ENCODE measurements around the gene FIGNL2. TPM values are rescaled to one million over a fixed set of nuclear protein-coding genes. Genes with fewer than 3 reads are reported as not detected.

FIGNL2 gene
- total and polyA plus RNA-seq, 2 experiments from 2014 or later: 1.1 to 5.2 TPM

GRCh38 chr12:51784688-51785087, 63.8 kb downstream of the FIGNL2 start:
- no peaks in the 10 kb centered on the region for H3K4me1 Mint-ChIP-seq
- Histone ChIP-seq H3K4me1 (ENCODE audit: insufficient read depth) (no peaks in the 10 kb centered on the region), H3K79me2 (replicated peaks; ENCODE audit: insufficient read depth) (no peaks in the 10 kb centered on the region), H3K27me3 (ENCODE audit: insufficient read depth) (no peaks in the 10 kb centered on the region), H3K9me2 (ENCODE audit: insufficient read depth) (no peaks in the 10 kb centered on the region), H3K4me3 (no peak overlapping the region), H3K36me3 (ENCODE audit: insufficient read depth) (no peaks in the 10 kb centered on the region), H3F3A (replicated peaks; ENCODE audit: low read depth) (no peaks in the 10 kb centered on the region; the same call in 1 of the 2 replicates), H3K4me2 (no peak overlapping the region), H4K20me1 (replicated peaks; ENCODE audit: insufficient read depth) (no peaks in the 10 kb centered on the region; the same call in none of the 2 replicates), H3K27ac (ENCODE audit: low read depth) (no peak overlapping the region), H2AFZ (no peak overlapping the region)
- no peak overlapping the region for H3K27ac Mint-ChIP-seq
- no peak overlapping the region for H3K4me3 Mint-ChIP-seq
- ATAC-seq: no peak
- H3K36me3 Mint-ChIP-seq (ENCODE audit: low read depth): no peaks in the 10 kb centered on the region
- no peak for TF ChIP-seq REST (IDR thresholded peaks at IDR 0.05; ENCODE audit: unreplicated experiment)
- TF ChIP-seq NANOG (IDR thresholded peaks at IDR 0.05; ENCODE audit: borderline replicate concordance): no peak
- no peak for TF ChIP-seq ZNF331 (CRISPR knock-in tag; IDR thresholded peaks at IDR 0.05; ENCODE audit: low read depth)
- no peak for TF ChIP-seq JUNB (IDR thresholded peaks at IDR 0.05; ENCODE audit: unreplicated experiment)
- TF ChIP-seq POLR2AphosphoS5 (IDR thresholded peaks at IDR 0.05; ENCODE audit: low read depth): no peak
- TF ChIP-seq CREB1 (CRISPR knock-in tag; IDR thresholded peaks at IDR 0.05; ENCODE audit: low read depth): no peak
- TF ChIP-seq CTCF (conservative IDR thresholded peaks at IDR 0.05; ENCODE audit: low read depth in 2 of 2): no peak
- no peak for TF ChIP-seq EZH2 (IDR thresholded peaks at IDR 0.05; ENCODE audit: low read depth, unreplicated experiment)
- TF ChIP-seq ZNF114 (CRISPR knock-in tag; IDR thresholded peaks at IDR 0.05): no peak
- no peak for TF ChIP-seq STAT1 (IDR thresholded peaks at IDR 0.05; ENCODE audit: unreplicated experiment)
- TF ChIP-seq EZH2phosphoT487 (IDR thresholded peaks at IDR 0.05; ENCODE audit: unreplicated experiment): no peak
- TF ChIP-seq ZNF462 (CRISPR knock-in tag; IDR thresholded peaks at IDR 0.05): no peak
- TF ChIP-seq ETS1 (IDR thresholded peaks at IDR 0.05): no peak
- peaks cover 2% of the 10 kb centered on the region for H3K27me3 Mint-ChIP-seq (ENCODE audit: insufficient read depth, low read depth, poor library complexity)
- H3K9me3 Mint-ChIP-seq: no peaks in the 10 kb centered on the region; the same call in 2 of the 3 replicates
- DNase-seq (ENCODE audit: low spot score): no peak
